Cerebellar cortex (tissue), 1 donor: ENCODE data around the gene ZNF800.
"Not testable (repeated sequence)": the region's sequence is repeated elsewhere in the genome, so short reads cannot be mapped to it uniquely, and the experiment has no call there.

Experiments used
- DNase-seq: peaks from one replicate; pipeline ENCODE4 v3.0.0-alpha.2; 2015; ENCODE audit warnings: low spot score

The ZNF800 gene, protein sequence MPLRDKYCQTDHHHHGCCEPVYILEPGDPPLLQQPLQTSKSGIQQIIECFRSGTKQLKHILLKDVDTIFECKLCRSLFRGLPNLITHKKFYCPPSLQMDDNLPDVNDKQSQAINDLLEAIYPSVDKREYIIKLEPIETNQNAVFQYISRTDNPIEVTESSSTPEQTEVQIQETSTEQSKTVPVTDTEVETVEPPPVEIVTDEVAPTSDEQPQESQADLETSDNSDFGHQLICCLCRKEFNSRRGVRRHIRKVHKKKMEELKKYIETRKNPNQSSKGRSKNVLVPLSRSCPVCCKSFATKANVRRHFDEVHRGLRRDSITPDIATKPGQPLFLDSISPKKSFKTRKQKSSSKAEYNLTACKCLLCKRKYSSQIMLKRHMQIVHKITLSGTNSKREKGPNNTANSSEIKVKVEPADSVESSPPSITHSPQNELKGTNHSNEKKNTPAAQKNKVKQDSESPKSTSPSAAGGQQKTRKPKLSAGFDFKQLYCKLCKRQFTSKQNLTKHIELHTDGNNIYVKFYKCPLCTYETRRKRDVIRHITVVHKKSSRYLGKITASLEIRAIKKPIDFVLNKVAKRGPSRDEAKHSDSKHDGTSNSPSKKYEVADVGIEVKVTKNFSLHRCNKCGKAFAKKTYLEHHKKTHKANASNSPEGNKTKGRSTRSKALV

DNA sequence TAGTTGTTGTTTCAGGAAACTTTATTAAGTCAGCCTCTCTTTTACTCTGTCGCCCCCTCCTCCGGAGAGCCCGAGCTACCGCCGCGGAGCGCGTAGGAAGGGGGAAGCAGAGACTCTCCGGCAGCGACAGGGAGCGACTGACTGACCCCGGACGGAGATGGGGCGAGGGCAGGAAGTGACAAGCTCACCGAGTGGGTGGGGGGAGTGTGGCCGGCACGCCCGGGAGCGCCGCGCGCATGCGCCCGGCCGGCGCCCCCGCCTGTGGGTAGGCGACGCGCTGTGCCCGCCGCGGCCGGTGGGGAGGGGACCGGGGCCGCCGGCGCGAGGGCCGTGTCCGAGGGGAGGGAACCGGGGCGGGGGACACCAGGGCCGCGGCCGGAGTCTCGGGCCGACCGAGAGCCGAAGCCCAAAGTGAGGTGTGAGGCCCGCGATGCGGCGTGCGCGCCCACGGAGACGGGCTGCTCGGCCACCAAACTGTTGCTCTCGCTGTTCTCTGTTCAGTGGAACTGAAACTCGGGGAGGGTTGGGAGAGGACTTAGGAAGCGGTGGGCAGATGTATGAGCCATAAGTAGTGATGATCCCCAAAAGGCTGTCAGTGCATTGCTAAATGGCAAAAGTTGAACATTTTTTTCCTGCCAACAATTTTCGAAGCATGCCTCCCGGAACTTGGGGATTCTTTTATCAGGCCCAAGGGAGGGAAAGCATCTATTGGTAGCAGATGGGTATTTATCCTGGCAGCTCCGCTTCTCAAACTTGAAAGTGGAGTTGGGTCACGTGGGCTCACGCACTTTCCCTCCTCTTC is at the start of gene ZNF800:
ZNF800 (minus strand) TSS at position 143 of the 802 bp plus-strand sequence. CDS start 1,151 bp downstream, outside the sequence.
- DNase-seq: peak; percentile 89

DNA sequence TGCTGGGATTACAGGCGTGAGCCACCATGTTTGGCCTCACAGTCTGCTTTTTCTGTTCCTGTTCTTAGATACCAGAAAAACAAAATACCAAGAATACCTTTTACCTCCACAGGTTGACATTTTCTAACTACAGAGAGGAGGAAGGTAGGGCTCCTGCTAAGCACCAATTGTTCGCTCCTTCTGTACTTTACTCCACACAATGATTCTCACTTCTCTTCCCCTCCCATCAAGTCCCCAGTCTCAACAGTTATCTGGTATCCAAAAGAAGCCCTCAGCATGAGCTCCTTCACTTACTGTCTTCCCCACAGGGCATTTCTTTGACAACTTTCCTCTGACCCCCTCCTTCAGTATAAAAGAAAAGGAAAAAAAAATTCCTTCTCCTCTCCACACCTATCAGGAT is 47.7 kb upstream of the ZNF800 start:
- no peak for DNase-seq

DNA sequence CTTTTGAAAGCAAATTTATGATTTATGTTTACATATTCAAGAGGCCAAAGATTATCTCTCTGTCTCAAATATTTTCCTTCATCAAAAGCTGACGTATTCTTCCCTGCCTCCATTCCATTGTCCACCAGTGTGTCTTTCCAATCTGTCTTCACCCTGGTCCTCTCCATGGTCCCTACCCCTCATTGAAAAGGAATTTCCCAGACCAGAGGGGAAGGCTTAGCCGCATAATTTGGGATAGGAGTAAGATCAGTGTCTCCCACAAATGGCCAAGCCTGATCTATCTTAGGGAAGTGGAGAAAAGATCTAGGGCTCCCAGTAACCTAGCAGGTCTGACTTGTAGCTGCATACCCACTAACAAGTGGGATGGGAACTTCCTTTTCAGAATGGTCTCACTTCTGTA is 46.3 kb upstream of the ZNF800 start:
- DNase-seq: no peak

DNA sequence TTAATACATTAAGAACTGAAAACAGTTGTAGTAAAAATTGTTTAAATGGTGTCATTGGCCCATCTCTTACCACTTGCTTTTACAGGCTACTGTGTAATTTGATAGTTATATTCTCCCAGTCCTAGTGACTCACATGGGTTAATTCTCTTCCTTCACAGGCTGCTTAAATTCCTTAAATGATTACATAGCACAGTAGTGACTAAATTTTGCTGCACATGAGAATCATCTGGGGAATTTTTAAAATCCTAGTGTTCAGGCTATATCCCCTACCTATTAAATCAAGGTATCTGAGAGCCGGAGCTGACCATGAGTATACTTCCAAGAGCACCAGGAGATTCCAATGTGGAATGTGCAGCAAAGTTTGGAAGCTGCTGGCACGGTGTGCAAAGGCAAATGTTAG is 45.3 kb upstream of the ZNF800 start:
- DNase-seq: no peak

DNA sequence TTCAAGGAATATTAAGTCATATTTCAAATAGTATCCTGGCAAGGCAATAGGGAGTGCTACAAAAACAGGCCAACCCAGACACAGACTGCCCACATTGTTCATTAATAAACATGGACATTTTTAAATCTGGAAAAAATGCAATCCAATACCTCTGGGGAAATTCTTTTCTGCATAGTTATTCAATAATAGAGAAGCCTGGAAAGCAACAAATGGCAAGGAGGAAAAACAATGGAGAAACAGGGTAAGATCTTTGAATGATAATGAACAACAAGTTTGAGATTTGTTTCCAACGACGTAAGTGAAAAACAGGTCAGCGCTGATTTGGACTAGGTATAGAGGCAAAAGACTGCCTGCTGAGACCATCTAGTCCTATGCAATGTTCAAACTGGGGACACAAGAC is 44.7 kb upstream of the ZNF800 start:
- no peak for DNase-seq

DNA sequence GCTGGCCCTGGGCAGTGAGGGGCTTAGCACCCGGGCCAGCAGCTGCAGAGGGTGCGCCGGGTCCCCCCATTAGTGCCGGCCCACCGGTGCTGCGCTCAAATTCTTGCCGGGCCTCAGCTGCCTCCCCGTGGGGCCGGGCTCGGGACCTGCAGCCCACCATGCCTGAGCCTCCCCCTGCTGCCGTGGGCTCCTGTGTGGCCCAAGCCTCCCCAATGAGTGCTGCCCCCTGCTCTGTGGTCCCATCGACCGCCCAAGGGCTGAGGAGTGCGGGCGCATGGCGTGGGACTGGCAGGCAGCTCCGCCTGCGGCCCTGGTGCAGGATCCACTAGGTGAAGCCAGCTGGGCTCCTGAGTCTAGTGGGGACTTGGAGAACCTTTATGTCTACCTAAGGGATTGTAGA is 36.8 kb upstream of the ZNF800 start:
- not testable (repeated sequence) for DNase-seq

DNA sequence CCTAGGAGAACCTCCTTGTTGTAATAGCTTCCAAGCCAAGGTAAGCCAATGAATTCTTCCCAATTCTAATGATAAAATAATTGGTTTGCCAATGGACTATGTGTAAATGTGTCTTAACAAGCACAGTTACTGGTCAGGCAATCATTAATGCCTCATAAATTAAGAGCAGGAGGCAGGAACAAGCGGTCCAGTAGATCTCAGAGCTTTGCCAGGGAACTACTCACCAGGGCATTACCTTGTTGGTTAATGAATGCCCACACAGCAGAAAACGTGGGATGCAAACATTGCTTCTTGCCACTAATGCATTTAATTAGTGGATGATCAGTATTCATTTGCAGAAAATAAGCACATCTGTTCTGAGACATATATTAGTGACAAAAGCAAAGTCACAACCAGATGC is 26.7 kb upstream of the ZNF800 start:
- no peak for DNase-seq

DNA sequence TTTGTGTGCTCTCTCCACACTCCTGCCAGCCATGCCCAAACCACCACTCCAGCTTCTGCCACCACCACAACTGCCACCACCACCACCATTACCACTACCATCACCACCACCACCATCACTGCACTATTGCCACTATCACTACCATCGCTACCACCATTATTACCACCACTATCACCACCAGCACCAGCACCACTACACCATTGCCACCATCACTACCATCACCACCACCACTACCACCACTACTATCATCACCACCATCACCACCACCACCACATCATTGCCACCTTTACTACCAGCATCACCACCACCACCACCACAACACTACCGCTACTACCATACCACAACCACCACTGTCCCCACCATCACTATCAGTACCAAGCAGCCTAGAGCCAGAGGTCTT is 26.0 kb upstream of the ZNF800 start:
- DNase-seq: no peak

DNA sequence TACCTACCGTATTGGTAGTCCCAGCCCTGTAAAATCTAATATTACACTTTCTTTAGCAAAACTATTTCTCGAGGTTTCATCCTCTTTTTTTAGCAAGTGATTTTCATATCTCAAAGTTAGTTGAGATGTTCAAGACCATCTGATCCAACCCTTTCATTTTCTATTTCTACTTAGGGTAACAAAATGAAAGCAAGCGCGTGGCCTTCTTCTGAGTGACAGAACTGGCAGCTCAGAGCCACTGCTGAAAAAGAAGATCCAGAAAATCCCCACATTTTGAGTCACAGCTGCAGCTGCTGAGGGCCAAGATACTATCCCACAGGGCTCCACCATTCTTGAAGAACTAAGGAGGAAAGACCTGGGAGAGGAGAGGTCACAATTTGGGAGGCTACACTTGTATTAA is 24.8 kb upstream of the ZNF800 start:
- no peak for DNase-seq

DNA sequence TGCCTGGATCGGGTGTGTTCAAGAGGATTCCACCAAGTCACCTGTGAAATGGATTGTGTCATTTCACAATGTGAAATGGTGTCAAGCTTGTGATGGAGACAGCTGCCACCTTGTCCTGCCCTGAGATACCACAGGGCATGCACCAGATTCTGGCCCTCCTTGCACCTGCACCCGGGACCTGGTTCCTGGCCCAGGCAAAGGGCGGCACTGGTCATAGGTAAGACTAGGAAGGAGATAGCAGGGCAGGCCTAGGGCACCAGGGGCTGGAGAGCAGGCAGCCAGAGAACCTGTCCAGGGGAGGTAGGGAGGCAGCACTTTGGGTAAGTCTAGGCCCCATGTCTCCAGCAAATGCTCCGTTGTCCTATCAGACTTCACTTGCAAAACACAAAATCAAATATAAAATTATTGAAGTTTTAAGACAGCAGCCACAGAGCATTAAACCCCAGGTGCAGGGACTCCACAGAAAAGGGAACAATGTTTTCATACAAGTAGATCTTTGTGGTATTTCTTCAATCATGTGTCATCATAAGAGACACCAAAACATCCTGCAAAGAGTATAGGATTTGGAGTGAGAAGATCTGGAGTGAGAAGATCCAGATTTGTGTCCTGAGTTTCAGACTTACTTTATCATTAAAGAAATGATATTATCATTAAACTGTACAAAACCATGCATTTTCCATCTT is 22.7 kb upstream of the ZNF800 start:
- DNase-seq: no peak

DNA sequence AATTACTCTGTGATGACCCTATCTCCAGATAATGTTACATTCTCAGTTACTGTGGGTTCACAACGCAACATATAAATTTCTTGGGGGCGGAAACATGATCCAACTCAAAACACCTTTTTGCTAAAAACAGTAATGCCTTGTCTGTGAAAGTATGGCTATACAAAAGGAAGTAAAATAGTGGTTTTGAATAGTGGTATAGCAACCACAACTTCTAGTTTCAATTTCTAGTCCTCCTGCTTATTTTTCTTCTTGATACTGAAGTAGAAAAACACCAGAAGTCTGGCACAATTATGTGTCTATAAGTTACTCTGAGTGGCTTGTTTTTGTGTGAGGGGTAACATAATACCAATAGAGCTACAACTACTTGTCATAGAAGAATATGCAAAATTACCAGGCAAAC is 21.5 kb upstream of the ZNF800 start:
- DNase-seq: no peak

DNA sequence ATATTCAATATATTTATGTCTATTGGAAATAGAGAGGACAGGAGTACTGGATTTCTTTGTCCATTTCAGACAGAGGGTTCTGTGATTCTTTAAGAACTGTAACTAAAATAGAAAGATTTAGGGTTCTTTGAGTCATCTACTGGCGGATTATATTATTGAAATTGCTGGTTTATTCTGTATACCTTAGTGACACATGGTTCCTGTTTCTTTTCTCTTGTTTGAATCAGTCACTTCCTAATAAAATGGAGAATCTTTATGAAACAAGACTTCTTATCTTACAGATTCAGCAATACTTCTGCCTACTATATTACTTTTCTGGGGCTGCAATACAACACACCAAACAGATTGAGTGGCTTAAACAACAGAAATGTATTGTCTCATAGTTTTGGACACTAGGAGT is 20.8 kb upstream of the ZNF800 start:
- DNase-seq: no peak

DNA sequence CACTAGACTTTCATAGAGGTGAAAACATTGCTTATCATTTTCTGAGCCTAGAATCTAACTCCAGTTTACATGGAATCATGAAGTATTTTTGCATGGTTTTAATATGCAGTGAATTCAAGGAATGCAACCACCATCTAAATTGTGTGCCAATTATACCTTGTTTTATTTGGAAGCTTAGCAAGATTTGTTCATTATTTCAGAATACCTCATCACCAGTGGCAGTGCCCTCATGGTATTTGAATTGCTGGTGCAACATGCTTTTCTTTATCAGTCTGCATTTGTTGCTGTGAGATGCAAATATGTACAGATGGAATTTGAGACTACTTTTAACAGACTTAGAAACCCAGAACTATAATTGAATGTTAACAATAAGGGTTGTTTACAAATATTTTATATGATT is 18.7 kb upstream of the ZNF800 start:
- DNase-seq: no peak

DNA sequence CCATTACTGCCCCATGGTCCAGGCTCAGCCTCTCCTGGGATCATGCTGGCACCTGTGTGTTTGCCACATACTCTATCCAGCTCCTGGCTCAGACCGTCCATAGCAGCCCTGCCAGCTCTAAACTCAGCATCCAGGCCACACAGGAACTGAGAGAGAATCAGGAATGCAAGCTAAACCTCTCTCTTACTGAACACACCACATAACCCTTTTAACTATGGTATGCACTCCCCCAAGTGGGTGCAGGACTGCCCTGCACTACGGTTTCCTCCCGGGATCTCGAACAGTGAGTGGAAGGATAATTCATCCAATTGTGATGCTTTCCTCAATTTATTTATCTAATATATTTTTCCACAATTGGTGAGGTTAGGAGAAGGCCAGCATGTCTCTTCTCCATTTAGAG is 17.1 kb upstream of the ZNF800 start:
- DNase-seq: no peak

DNA sequence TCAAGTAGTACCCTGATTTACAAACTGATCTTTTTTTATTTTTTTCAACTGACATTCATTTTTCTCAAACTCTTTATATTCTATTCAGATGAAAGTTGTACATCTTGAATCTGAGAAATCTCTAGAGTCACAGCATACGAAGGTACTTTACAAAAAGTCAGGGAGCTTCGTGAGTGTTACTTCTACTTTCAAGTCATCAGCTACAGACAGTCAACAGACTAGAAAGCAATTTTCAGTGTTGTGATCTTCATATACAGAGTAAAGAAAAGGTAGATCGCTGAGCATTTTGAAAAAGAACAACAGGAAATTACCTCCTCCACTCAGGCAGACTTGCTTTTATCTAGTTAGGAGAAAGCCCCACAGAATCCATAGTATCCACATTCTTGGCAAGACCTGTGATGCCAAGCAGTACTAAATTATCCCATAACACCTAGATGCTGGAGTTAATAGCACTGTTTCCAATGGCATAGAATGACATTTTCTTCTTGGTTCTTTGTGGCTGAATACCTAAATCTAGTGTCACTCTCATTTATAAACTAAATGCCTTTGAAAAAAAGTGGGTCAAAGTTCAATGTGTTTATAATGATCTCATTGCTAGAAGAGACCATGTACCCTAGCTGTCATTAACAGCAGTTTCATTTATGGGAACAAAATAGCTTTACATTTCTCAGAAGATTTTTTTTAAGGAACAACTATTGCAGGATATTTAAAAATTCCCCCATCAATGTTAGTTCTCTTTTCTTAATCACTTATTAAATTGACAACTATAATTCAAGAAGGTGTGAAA is 12.0 kb upstream of the ZNF800 start:
- DNase-seq: no peak

DNA sequence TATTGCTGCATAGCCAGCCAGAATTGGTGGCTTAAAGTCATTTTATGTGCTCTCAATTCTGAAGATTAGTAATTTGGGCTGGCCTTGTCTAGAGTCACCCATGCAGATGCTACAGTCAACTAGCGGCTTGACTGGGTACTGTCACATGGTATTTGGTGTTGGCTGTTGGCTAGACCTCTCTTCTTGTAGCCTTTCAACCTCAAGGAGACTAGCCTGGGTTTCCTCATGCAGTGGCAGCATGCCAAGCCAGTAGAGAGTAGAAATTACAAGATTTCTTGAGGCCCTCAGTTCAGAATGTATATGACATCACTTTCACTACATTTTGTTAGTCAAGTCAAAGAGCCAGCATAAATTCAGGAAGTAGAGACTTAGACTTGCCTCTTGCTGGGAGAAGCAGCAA is 3.7 kb upstream of the ZNF800 start:
- DNase-seq: no peak

DNA sequence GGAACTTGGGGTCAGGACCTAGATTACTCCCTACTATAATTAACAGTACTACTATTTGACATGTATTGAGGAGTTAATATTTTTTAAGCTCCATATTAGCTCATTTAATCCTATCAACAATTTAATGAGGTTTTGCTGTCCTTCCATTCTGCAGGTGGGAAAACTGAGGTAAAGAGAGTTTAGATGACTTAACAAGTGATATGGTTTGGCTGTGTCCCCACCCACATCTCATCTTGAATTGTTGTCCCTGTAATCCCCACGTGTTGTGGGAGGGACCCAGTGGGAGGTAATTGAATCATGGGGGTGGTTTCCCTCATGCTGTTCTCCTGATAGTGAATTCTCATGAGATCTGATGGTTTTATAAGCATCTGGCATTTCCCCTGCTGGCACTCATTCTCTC is 2.6 kb upstream of the ZNF800 start:
- DNase-seq: not testable (repeated sequence)

DNA sequence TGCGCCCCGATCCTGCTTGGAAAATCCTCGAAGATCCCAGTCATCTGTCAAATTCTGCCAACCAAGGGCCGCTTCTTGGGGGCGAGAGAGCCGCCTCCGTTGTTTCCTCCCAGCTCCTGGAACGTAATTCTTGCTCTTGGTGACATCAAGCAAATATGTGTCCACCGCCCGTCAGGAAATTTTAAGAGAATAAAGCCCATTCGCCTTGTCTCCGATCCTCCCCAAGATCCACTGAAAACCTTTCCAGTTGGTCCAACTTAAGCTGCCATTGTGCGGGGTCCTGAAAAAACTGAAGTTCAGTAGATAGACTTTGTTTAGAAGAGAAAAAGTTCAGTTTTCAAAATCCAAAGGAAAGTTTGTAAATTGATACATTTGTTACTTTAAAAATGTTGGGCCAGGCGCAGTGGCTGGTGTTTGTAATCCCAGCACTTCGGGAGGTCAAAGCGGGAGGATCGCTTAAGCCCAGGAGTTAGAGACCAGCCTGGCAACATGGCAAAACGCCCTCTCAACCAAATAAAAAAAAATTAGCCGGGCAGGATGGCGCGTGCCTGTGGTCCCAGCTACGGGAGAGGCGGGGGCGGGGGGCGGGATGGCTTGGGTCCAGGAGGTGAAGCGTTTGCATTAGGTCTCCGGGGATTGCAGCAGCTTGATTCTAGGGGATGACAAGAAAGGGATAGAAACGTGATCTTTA is 1.0 kb upstream of the ZNF800 start:
- DNase-seq: no peak

DNA sequence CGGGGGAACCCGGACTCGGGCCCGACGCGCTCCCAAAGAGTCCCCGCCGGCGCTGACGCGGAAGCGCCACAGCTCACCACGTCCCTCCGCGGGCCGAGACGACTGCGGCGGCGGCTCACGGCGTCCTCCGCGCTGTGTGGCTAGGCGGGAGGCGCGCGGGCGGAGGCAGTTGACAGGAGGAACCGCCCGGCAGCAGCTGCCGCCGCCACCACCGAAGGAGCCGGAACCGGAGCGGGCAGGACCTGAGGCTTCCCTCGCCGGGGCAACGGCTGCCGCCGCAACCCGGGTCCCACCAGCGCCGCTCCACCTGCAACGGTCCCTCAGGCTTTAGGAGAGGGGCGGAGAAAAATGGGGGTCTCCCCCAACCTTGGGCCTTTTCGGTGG is 334 bp downstream of the ZNF800 start:
- DNase-seq: peak; percentile 32

DNA sequence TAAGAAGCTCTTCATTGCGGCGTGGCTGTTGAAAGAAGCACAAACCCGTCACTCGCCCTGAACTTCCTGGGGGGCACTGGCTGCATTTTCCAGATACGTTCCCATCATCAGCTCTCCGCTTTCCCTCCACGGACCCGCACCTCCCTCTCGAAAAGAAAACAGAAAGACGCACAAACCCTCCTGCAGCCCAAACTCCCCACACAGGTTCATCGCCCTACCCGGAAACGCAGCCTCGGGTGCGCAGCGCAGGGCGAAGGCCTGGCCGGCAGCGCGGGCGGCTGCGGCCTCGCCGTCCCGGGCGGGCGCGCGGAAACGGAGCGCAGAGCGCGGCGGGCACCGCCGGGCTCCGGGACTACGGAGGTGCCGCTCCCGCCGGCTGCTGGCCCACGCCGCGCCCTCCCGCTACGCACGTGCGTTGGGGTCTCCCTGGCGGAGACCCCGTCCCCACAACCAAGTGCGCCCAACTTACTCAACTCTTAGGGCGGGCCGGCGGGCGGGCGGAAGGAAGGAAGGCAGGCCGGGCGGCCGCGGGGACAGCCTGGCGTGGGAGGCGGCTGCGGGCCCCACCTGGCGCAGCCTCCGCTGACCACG is 822 bp downstream of the ZNF800 start:
- peak; percentile 8 for DNase-seq
